ENCODE measurements around the gene NOL3. TPM values are rescaled to one million over a fixed set of nuclear protein-coding genes. Genes with fewer than 3 reads are reported as not detected.
A peak's percentile ranks its signal among the peaks of the same experiment; 100 is the strongest.

Gene NOL3
- total and polyA plus RNA-seq, 2 of the 13 experiments (the other 11 are each of a cell fraction or from before 2014, with no cell fraction given) = 5.7 to 20.5 TPM

DNA sequence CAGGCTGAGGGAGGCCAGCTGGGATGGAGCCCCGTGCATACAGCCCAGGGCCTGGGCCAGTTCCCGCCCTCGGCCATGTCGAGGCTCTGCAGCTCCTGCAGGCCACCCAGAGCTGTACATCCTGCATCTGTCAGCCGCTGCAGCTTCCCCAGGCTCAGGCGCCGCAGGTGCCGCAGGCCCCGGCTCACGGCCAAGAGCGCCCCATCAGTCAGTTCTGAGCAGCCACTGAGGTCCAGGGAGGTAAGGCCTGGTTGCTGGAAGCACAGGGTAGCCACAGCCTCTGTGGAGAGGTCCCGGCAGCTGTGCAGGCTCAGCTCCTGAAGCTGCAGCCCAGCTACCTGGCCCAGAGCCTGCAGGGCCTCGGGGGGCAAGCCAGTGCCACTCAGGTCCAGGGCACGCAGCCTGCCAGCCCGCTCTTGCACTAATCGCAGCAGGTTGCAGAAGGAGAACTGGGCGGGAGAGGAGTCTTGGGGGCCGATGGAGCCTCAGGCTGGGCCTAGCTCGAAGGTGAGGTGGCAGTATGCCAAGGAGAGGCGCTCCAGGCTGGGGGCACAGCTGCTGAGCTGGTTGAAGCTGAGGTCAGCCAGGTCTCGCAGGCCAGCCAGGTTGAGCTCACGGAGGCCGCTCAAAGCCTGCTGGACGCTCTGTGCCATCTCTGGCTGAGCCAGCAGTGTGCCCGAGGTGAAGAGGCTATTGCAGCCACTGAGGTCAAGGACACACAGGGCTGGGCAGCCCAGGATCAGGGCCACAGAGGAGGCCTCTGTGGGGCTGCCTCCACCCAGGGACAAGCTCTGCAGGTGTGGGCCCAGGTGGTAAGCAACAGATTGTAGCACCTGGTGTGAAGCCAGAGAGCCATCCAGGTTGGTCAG lies 40.0 kb downstream of the NOL3 start (continued):
- TF ChIP-seq, protein P1, sequence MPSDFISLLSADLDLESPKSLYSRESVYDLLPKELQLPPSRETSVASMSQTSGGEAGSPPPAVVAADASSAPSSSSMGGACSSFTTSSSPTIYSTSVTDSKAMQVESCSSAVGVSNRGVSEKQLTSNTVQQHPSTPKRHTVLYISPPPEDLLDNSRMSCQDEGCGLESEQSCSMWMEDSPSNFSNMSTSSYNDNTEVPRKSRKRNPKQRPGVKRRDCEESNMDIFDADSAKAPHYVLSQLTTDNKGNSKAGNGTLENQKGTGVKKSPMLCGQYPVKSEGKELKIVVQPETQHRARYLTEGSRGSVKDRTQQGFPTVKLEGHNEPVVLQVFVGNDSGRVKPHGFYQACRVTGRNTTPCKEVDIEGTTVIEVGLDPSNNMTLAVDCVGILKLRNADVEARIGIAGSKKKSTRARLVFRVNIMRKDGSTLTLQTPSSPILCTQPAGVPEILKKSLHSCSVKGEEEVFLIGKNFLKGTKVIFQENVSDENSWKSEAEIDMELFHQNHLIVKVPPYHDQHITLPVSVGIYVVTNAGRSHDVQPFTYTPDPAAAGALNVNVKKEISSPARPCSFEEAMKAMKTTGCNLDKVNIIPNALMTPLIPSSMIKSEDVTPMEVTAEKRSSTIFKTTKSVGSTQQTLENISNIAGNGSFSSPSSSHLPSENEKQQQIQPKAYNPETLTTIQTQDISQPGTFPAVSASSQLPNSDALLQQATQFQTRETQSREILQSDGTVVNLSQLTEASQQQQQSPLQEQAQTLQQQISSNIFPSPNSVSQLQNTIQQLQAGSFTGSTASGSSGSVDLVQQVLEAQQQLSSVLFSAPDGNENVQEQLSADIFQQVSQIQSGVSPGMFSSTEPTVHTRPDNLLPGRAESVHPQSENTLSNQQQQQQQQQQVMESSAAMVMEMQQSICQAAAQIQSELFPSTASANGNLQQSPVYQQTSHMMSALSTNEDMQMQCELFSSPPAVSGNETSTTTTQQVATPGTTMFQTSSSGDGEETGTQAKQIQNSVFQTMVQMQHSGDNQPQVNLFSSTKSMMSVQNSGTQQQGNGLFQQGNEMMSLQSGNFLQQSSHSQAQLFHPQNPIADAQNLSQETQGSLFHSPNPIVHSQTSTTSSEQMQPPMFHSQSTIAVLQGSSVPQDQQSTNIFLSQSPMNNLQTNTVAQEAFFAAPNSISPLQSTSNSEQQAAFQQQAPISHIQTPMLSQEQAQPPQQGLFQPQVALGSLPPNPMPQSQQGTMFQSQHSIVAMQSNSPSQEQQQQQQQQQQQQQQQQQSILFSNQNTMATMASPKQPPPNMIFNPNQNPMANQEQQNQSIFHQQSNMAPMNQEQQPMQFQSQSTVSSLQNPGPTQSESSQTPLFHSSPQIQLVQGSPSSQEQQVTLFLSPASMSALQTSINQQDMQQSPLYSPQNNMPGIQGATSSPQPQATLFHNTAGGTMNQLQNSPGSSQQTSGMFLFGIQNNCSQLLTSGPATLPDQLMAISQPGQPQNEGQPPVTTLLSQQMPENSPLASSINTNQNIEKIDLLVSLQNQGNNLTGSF (CRISPR knock-in tag; IDR thresholded peaks at IDR 0.05) = no peak
- TF ChIP-seq ZNF552 (CRISPR knock-in tag; IDR thresholded peaks at IDR 0.05; ENCODE audit: borderline replicate concordance) (no peak), ZNF460 (CRISPR knock-in tag; IDR thresholded peaks at IDR 0.05; ENCODE audit: borderline replicate concordance) (no peak), ZNF44 (CRISPR knock-in tag; IDR thresholded peaks at IDR 0.05) (no peak), JDP2 (CRISPR knock-in tag; IDR thresholded peaks at IDR 0.05; ENCODE audit: borderline replicate concordance) (no peak), ZNF776 (CRISPR knock-in tag; IDR thresholded peaks at IDR 0.05) (no peak), BORCS8-MEF2B (CRISPR knock-in tag; IDR thresholded peaks at IDR 0.05) (no peak), NFE2L2 (IDR thresholded peaks at IDR 0.05; ENCODE audit: low read length) (no peak), ZKSCAN1 (IDR thresholded peaks at IDR 0.05; ENCODE audit: low read length) (no peak)
- TF ChIP-seq, protein P2, sequence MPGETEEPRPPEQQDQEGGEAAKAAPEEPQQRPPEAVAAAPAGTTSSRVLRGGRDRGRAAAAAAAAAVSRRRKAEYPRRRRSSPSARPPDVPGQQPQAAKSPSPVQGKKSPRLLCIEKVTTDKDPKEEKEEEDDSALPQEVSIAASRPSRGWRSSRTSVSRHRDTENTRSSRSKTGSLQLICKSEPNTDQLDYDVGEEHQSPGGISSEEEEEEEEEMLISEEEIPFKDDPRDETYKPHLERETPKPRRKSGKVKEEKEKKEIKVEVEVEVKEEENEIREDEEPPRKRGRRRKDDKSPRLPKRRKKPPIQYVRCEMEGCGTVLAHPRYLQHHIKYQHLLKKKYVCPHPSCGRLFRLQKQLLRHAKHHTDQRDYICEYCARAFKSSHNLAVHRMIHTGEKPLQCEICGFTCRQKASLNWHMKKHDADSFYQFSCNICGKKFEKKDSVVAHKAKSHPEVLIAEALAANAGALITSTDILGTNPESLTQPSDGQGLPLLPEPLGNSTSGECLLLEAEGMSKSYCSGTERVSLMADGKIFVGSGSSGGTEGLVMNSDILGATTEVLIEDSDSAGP (CRISPR knock-in tag; IDR thresholded peaks at IDR 0.05; ENCODE audit: borderline replicate concordance) = peak; percentile 58; the same call in 1 of the 2 replicates
- TF ChIP-seq, protein P3, sequence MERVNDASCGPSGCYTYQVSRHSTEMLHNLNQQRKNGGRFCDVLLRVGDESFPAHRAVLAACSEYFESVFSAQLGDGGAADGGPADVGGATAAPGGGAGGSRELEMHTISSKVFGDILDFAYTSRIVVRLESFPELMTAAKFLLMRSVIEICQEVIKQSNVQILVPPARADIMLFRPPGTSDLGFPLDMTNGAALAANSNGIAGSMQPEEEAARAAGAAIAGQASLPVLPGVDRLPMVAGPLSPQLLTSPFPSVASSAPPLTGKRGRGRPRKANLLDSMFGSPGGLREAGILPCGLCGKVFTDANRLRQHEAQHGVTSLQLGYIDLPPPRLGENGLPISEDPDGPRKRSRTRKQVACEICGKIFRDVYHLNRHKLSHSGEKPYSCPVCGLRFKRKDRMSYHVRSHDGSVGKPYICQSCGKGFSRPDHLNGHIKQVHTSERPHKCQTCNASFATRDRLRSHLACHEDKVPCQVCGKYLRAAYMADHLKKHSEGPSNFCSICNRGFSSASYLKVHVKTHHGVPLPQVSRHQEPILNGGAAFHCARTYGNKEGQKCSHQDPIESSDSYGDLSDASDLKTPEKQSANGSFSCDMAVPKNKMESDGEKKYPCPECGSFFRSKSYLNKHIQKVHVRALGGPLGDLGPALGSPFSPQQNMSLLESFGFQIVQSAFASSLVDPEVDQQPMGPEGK (CRISPR knock-in tag; IDR thresholded peaks at IDR 0.05) = no peak
- TF ChIP-seq, protein P4, sequence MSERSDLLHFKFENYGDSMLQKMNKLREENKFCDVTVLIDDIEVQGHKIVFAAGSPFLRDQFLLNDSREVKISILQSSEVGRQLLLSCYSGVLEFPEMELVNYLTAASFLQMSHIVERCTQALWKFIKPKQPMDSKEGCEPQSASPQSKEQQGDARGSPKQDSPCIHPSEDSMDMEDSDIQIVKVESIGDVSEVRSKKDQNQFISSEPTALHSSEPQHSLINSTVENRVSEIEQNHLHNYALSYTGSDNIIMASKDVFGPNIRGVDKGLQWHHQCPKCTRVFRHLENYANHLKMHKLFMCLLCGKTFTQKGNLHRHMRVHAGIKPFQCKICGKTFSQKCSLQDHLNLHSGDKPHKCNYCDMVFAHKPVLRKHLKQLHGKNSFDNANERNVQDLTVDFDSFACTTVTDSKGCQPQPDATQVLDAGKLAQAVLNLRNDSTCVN (CRISPR knock-in tag; IDR thresholded peaks at IDR 0.05; ENCODE audit: borderline replicate concordance) = no peak
- TF ChIP-seq, protein P5, sequence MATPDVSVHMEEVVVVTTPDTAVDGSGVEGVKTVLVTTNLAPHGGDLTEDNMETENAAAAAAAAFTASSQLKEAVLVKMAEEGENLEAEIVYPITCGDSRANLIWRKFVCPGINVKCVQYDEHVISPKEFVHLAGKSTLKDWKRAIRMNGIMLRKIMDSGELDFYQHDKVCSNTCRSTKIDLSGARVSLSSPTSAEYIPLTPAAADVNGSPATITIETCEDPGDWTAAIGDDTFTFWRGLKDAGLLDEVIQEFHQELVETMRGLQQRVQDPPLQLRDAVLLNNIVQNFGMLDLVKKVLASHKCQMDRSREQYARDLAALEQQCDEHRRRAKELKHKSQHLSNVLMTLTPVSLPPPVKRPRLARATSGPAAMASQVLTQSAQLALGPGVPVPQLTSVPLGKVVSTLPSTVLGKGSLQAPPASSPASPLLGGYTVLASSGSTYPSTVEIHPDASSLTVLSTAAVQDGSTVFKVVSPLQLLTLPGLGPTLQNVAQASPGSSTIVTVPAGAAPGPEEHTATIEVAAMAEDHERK (CRISPR knock-in tag; IDR thresholded peaks at IDR 0.05; ENCODE audit: low read depth) = no peak
- TF ChIP-seq, protein P6, sequence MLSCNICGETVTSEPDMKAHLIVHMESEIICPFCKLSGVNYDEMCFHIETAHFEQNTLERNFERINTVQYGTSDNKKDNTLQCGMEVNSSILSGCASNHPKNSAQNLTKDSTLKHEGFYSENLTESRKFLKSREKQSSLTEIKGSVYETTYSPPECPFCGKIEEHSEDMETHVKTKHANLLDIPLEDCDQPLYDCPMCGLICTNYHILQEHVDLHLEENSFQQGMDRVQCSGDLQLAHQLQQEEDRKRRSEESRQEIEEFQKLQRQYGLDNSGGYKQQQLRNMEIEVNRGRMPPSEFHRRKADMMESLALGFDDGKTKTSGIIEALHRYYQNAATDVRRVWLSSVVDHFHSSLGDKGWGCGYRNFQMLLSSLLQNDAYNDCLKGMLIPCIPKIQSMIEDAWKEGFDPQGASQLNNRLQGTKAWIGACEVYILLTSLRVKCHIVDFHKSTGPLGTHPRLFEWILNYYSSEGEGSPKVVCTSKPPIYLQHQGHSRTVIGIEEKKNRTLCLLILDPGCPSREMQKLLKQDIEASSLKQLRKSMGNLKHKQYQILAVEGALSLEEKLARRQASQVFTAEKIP (CRISPR knock-in tag; IDR thresholded peaks at IDR 0.05; ENCODE audit: borderline replicate concordance) = no peak
